Measurements from ENCODE around the gene WNT4.

The WNT4 gene

GRCh38 chr1:22164841-22165808 lies 22.2 kb upstream of the WNT4 start:
- no peak for DNase-seq (ENCODE audit: low read depth)
- H3K4me3 ChIP-seq (ENCODE audit: low read depth, low read length): no peak overlapping the region

GRCh38 chr1:22163564-22163963 lies 20.7 kb upstream of the WNT4 start:
- no peak overlapping the region for H3K4me3 ChIP-seq (ENCODE audit: low read depth, low read length)
- DNase-seq (ENCODE audit: low read depth): no peak

- no peak overlapping the region for H3K4me3 ChIP-seq (ENCODE audit: low read depth, low read length)
- DNase-seq (ENCODE audit: low read depth): no peak
Observed at GRCh38 chr1:22163137-22163536, 20.2 kb upstream of the WNT4 start.

GRCh38 chr1:22159891-22160290 lies 17.0 kb upstream of the WNT4 start:
- DNase-seq (ENCODE audit: low read depth): no peak
- no peak overlapping the region for H3K4me3 ChIP-seq (ENCODE audit: low read depth, low read length)

GRCh38 chr1:22158654-22159053 lies 15.8 kb upstream of the WNT4 start:
- no peak overlapping the region for H3K4me3 ChIP-seq (ENCODE audit: low read depth, low read length)

GRCh38 chr1:22157359-22157966 lies 14.6 kb upstream of the WNT4 start:
- no peak for DNase-seq (ENCODE audit: low read depth)
- H3K4me3 ChIP-seq (ENCODE audit: low read depth, low read length): no peak overlapping the region

More at GRCh38 chr1:22158654-22159053, 15.8 kb upstream of the WNT4 start:
- no peak for DNase-seq (ENCODE audit: low read depth)

- DNase-seq (ENCODE audit: low read depth): no peak
- no peak overlapping the region for H3K4me3 ChIP-seq (ENCODE audit: low read depth, low read length)
Observed at GRCh38 chr1:22155517-22155916, 12.6 kb upstream of the WNT4 start.

- H3K4me3 ChIP-seq (ENCODE audit: low read depth, low read length): no peak overlapping the region
- no peak for DNase-seq (ENCODE audit: low read depth)
Observed at GRCh38 chr1:22154626-22155025, 11.7 kb upstream of the WNT4 start.

GRCh38 chr1:22153660-22154437 lies 11.0 kb upstream of the WNT4 start:
- DNase-seq (ENCODE audit: low read depth): no peak
- H3K4me3 ChIP-seq (ENCODE audit: low read depth, low read length): no peak overlapping the region

- no peak for DNase-seq (ENCODE audit: low read depth)
- H3K4me3 ChIP-seq (ENCODE audit: low read depth, low read length): no peak overlapping the region
Observed at GRCh38 chr1:22150923-22151322, 8.0 kb upstream of the WNT4 start.

DNA sequence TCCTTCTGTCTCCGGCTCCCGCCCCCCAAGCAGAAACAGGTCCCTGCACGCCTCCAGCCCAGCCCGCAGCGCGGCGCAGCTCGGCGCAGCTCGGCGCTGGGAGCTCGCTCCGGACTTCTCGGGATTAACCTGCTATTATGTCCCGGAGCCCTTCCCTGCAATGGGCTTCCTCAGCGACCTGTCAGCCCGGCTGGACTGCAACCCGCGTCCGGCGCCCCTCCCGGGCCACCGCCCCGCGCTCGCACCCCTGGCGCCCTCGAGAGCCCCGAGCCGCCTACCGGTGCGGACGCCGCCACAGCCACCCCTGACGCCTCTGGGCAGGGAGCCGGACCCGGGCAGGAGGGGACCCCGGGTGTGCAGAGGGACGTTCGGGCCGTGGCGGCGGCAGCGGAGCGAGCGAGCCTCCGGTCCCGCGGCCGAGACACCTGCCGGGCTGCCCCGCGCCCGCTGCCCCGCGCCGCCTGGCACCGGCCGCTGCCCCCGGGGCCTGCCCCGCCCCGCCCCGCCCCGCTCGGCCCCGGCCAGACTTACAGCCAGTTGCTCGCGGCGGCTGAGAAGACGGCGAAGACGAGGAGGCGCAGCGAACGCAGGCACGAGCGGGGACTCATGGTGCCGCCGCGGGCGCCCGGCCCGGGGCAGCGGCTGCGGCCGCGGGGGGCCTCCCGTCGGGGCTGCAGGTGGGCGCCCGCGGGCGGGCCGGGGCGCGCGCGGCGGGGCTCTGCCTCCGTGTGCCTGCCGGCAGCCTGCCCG lies 407 bp downstream of the WNT4 start:
- H3K4me3 ChIP-seq (ENCODE audit: low read depth, low read length): peak overlapping the region; percentile 26
- DNase-seq (ENCODE audit: low read depth): no peak

DNA sequence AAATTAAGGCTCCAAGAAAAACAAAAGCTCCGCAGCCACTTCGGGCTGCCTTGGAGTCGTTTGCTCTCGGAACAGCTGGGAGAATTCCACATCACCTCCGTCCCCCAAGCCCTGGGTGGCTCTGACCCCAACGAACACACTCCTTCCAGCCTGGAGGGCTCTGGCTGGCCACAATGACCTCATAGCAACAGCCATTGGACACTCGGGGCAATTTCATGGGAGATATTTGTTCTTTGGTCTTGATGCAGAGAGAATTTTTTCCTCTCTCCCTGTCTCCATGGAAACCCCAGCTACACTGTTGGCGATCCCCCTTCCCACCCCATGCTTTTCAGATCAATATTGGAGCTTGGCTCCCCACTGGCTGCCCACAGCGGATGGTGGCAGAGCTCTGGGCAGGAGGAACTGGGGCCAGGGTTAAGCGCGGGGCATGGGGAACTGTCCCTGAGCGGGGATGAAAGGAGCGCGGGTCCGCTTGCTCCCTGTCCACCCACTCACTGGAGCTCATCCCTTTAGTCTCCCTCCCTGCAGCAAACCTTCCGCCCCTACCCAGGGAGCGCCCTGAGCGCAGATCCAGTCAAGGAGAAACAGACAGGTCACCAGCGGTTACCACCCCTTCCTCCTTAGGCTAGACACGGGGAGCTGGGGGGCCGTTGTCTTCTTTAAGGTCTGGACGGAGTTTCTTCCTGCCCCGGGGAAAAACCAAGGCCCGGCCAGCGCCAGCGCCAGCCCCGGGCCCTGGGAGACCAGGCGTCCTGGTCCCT lies 1.2 kb downstream of the WNT4 start:
- H3K4me3 ChIP-seq (ENCODE audit: low read depth, low read length): peak overlapping the region; percentile 26
- DNase-seq (ENCODE audit: low read depth): no peak

- no peak overlapping the region for H3K4me3 ChIP-seq (ENCODE audit: low read depth, low read length)
- no peak for DNase-seq (ENCODE audit: low read depth)
Observed at GRCh38 chr1:22140694-22141093, 2.2 kb downstream of the WNT4 start.

DNA sequence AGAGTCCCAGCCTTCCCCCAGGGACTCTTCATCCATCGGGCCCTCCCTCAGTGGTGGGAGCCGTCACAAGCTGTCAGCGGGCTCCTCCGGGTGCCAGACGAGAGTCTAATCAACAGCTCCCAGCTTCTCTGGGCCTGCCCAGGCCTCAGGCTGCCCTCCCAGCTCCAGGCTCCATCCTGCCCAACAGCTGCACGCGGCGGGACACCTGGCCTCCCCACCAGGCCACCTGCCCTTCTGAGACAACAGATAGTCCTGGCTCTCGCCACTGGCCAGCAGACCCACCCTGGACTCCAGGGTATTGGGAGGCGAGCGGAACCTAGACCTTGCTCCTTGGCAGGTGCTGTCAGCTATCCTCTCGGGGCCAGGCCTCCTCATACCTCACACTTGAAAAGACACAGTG lies 3.1 kb downstream of the WNT4 start:
- H3K4me3 ChIP-seq (ENCODE audit: low read depth, low read length): no peak overlapping the region
- no peak for DNase-seq (ENCODE audit: low read depth)

- H3K4me3 ChIP-seq (ENCODE audit: low read depth, low read length): no peak overlapping the region
Observed at GRCh38 chr1:22139066-22139594, 3.8 kb downstream of the WNT4 start.

DNA sequence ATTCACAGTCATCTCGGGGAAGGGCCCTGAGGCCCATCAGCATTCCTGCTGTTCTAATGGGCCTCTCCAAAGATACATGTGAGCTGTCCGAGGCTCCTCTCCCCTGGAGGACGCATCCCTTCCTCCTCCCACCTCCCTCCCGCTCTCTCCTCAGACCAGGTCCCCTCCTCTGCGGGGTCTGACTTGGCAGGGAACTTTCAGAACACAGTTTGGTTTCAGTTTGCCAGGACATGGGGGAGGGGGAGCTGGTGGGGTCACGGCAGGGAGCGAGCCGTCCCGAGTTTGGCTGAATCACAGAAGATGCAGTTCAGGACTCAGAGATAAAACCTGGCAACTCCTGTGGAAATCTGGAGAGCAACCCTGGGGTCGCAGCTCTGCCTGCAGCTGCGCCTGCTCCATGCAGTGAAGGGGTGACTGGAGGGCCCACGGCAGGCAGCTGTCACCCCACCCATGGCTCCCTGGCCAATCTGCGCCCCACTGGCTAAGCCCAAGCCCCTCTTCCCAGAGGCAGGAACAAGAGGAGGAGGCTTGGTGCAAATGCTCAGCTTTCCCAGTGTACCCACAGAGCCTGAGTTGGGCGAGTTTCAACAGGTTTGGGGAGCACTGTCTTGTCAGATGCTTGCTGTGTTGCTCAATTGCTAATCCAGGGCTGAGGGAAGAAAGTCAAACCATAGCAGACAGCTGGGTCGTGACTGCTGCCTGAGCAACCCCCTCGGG lies 5.7 kb downstream of the WNT4 start:
- H3K4me3 ChIP-seq (ENCODE audit: low read depth, low read length): no peak overlapping the region
- DNase-seq (ENCODE audit: low read depth): peak; percentile 19

More at GRCh38 chr1:22139066-22139594, 3.8 kb downstream of the WNT4 start:
- no peak for DNase-seq (ENCODE audit: low read depth)

DNA sequence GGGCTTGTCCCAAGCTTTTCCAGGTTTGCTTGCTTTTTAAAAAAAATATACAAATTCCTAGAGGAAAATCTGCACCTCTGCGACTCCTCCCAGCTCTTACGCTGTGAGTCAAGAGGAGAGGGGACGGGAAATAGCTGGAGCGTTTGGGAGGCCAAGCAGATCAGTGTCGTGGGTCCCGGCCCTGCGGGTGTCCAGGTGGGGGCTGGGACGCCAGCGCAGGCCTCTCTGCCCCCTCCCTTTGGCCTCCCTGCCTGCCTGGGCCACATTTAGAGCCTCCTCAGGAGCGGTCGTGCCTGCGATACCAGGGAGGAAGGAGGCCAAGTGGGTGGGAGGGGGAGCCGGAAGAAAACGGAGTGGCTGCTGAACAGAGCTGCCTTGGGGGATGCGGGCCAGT lies 9.0 kb downstream of the WNT4 start:
- H3K4me3 ChIP-seq (ENCODE audit: low read depth, low read length): no peak overlapping the region
- DNase-seq (ENCODE audit: low read depth): no peak

Data from skeletal muscle cell (primary cell).